ENCODE results near the gene CSK. TPM values are rescaled to one million over a fixed set of nuclear protein-coding genes. Genes with fewer than 3 reads are reported as not detected.

The CSK gene
- total RNA-seq, 1 donor from 2014 or later: 13.6 TPM

DNA sequence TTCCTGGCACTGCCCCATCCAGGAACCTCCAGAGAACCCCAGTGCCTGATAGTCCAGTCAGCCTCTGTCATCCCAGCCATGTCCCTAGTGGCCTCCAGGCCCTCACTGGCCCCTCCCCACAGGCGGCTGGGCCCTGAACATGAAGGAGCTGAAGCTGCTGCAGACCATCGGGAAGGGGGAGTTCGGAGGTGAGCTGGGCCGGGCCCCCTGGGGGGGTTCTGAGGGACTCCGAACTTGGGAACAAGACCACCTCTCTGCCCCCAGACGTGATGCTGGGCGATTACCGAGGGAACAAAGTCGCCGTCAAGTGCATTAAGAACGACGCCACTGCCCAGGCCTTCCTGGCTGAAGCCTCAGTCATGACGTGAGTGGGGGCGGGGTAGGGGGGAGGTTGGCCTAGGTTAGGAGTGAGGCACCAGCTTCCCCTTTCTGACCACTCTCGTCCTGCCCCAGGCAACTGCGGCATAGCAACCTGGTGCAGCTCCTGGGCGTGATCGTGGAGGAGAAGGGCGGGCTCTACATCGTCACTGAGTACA, 18.7 kb downstream of the CSK start:
- Histone ChIP-seq H3K27me3 (ENCODE audit: control insufficient read depth in 3 of 3, insufficient read depth in 3 of 3, low read length in 3 of 3) (no peaks in the 10 kb centered on the region), H3K36me3 (ENCODE audit: control insufficient read depth in 3 of 3, insufficient read depth in 3 of 3, low read length in 3 of 3) (peaks cover 24 to 36% (median 26%) of the 10 kb centered on the region in 3 donors), H3K4me1 (ENCODE audit: control insufficient read depth in 3 of 3, insufficient read depth in 3 of 3, low read length in 3 of 3) (peaks cover 14 to 30% (median 27%) of the 10 kb centered on the region in 3 donors), H3K27ac (ENCODE audit: low read depth, low read length) (no peak overlapping the region), H3K4me3 (ENCODE audit: low read length in 3 of 3) (no peak overlapping the region), H3K9me3 (ENCODE audit: control insufficient read depth in 3 of 3, low read length in 3 of 3) (no peaks in the 10 kb centered on the region), H3K9ac (ENCODE audit: low read depth in 1 of 3, low read length in 3 of 3) (no peak overlapping the region)

DNA sequence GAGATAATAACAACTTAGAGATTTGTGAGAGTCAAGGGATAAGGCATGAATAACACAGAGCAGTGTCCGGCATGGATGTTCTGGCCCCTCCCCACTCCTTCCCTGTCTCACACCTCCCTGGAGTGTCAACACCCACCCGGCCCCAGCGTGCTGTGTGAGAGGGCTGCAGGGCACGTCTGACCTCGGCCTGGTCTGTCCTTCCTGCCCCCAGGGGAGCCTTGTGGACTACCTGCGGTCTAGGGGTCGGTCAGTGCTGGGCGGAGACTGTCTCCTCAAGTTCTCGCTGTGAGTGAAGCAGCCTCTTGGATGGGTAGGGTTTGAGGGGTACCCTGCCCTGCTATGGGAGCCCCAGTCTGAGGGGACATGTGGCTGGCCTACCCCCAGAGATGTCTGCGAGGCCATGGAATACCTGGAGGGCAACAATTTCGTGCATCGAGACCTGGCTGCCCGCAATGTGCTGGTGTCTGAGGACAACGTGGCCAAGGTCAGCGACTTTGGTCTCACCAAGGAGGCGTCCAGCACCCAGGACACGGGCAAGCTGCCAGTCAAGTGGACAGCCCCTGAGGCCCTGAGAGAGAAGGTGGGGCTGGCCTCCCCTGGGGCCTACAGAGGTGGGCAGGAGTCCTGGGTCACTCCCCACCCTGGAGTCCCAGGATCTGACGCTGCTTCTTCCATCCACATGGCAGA, 19.6 kb downstream of the CSK start:
- no peak overlapping the region for H3K9ac ChIP-seq (ENCODE audit: low read depth in 1 of 3, low read length in 3 of 3)
- H3K9me3 ChIP-seq (ENCODE audit: control insufficient read depth in 3 of 3, low read length in 3 of 3): no peaks in the 10 kb centered on the region
- H3K36me3 ChIP-seq (ENCODE audit: control insufficient read depth in 3 of 3, insufficient read depth in 3 of 3, low read length in 3 of 3): peaks cover 24 to 36% (median 26%) of the 10 kb centered on the region in 3 donors
- H3K27ac ChIP-seq (ENCODE audit: low read depth, low read length): no peak overlapping the region
- H3K4me3 ChIP-seq (ENCODE audit: low read length in 3 of 3): no peak overlapping the region
- peaks cover 14 to 30% (median 27%) of the 10 kb centered on the region in 3 donors for H3K4me1 ChIP-seq (ENCODE audit: control insufficient read depth in 3 of 3, insufficient read depth in 3 of 3, low read length in 3 of 3)
- H3K27me3 ChIP-seq (ENCODE audit: control insufficient read depth in 3 of 3, insufficient read depth in 3 of 3, low read length in 3 of 3): no peaks in the 10 kb centered on the region

DNA sequence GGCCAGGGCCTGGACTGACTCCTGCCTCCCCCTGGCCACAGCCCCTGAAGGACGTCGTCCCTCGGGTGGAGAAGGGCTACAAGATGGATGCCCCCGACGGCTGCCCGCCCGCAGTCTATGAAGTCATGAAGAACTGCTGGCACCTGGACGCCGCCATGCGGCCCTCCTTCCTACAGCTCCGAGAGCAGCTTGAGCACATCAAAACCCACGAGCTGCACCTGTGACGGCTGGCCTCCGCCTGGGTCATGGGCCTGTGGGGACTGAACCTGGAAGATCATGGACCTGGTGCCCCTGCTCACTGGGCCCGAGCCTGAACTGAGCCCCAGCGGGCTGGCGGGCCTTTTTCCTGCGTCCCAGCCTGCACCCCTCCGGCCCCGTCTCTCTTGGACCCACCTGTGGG, 20.4 kb downstream of the CSK start:
- Histone ChIP-seq H3K27me3 (ENCODE audit: control insufficient read depth in 3 of 3, insufficient read depth in 3 of 3, low read length in 3 of 3) (no peaks in the 10 kb centered on the region), H3K9ac (ENCODE audit: low read depth in 1 of 3, low read length in 3 of 3) (no peak overlapping the region), H3K27ac (ENCODE audit: low read depth, low read length) (no peak overlapping the region), H3K9me3 (ENCODE audit: control insufficient read depth in 3 of 3, low read length in 3 of 3) (no peaks in the 10 kb centered on the region), H3K4me1 (ENCODE audit: control insufficient read depth in 3 of 3, insufficient read depth in 3 of 3, low read length in 3 of 3) (peaks cover 14 to 30% (median 27%) of the 10 kb centered on the region in 3 donors), H3K4me3 (ENCODE audit: low read length in 3 of 3) (no peak overlapping the region), H3K36me3 (ENCODE audit: control insufficient read depth in 3 of 3, insufficient read depth in 3 of 3, low read length in 3 of 3) (peaks cover 24 to 36% (median 26%) of the 10 kb centered on the region in 3 donors)

DNA sequence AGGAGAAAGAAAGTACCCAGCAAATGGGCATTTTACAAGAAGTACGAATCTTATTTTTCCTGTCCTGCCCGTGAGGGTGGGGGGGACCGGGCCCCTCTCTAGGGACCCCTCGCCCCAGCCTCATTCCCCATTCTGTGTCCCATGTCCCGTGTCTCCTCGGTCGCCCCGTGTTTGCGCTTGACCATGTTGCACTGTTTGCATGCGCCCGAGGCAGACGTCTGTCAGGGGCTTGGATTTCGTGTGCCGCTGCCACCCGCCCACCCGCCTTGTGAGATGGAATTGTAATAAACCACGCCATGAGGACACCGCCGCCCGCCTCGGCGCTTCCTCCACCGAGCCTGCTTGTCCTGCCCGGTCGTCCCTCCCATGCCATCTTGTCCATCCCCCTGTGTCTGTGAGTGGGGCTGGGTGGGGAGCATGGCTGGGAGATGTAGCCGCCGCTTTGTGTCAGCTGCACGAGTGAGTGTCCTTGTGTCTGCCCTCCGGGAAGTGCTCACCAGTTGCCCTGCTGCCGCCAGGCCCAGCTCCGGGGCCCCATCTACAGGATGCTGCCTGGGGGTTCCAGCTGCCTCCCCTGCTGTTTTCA, 21.1 kb downstream of the CSK start:
- no peak overlapping the region for H3K9ac ChIP-seq (ENCODE audit: low read depth in 1 of 3, low read length in 3 of 3)
- H3K4me1 ChIP-seq (ENCODE audit: control insufficient read depth in 3 of 3, insufficient read depth in 3 of 3, low read length in 3 of 3): peaks cover 13 to 27% (median 24%) of the 10 kb centered on the region in 3 donors
- H3K36me3 ChIP-seq (ENCODE audit: control insufficient read depth in 3 of 3, insufficient read depth in 3 of 3, low read length in 3 of 3): peaks cover 24 to 36% (median 26%) of the 10 kb centered on the region in 3 donors
- H3K4me3 ChIP-seq (ENCODE audit: low read length in 3 of 3): no peak overlapping the region
- no peaks in the 10 kb centered on the region for H3K27me3 ChIP-seq (ENCODE audit: control insufficient read depth in 3 of 3, insufficient read depth in 3 of 3, low read length in 3 of 3)
- no peak overlapping the region for H3K27ac ChIP-seq (ENCODE audit: low read depth, low read length)
- no peaks in the 10 kb centered on the region for H3K9me3 ChIP-seq (ENCODE audit: control insufficient read depth in 3 of 3, low read length in 3 of 3)

DNA sequence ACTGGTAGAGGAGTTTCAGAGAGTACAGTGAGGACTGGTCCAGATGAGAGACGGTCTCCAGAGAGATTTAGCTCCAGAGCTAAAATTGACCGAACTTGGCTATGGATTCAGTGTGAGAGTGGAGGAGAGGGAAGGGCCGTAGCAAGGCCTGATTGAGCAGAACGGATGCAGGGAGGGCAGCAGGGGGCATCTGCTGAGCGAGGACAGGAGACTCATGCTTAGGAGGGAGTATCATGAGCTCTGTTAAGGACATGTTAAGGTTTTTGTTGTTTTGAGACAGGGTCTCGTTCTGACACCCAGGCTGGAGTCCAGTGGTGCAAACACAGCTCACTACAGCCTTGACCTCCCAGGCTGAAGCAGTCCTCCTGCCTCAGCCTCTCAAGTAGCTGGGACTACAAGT, 23.1 kb downstream of the CSK start:
- H3K9ac ChIP-seq (ENCODE audit: low read depth in 1 of 3, low read length in 3 of 3): peak overlapping the region in 1 of 3 donors; percentile 40
- H3K27me3 ChIP-seq (ENCODE audit: control insufficient read depth in 3 of 3, insufficient read depth in 3 of 3, low read length in 3 of 3): no peaks in the 10 kb centered on the region
- H3K27ac ChIP-seq (ENCODE audit: low read depth, low read length): no peak overlapping the region
- H3K36me3 ChIP-seq (ENCODE audit: control insufficient read depth in 3 of 3, insufficient read depth in 3 of 3, low read length in 3 of 3): peaks cover 16 to 24% (median 21%) of the 10 kb centered on the region in 3 donors
- no peaks in the 10 kb centered on the region for H3K9me3 ChIP-seq (ENCODE audit: control insufficient read depth in 3 of 3, low read length in 3 of 3)
- no peak overlapping the region for H3K4me3 ChIP-seq (ENCODE audit: low read length in 3 of 3)
- peaks cover 2 to 14% (median 4%) of the 10 kb centered on the region in 3 donors for H3K4me1 ChIP-seq (ENCODE audit: control insufficient read depth in 3 of 3, insufficient read depth in 3 of 3, low read length in 3 of 3)

DNA sequence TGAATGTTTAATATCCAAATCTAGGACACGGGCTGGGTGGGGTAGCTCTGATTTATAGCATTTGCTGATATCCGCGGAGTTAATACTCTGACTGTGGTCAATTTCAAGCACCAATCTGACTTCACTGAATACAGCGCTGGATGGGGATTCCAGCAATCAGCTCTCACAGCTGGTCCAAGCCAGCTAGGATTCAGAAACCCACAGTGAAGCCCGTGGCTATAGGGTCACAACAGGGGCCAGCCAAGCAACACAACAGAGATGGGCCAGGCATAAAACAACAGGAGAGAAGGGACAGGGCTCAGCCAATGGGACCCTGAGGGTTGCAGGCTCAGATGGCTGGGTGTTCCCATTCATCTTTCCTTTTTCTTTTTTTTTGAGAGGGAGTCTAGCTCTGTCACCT, 25.4 kb downstream of the CSK start:
- Histone ChIP-seq H3K4me3 (ENCODE audit: low read length in 3 of 3) (no peak overlapping the region), H3K9me3 (ENCODE audit: control insufficient read depth in 3 of 3, low read length in 3 of 3) (no peaks in the 10 kb centered on the region), H3K4me1 (ENCODE audit: control insufficient read depth in 3 of 3, insufficient read depth in 3 of 3, low read length in 3 of 3) (peaks cover 0 to 9% (median 0%) of the 10 kb centered on the region in 3 donors), H3K27me3 (ENCODE audit: control insufficient read depth in 3 of 3, insufficient read depth in 3 of 3, low read length in 3 of 3) (no peaks in the 10 kb centered on the region), H3K9ac (ENCODE audit: low read depth in 1 of 3, low read length in 3 of 3) (no peak overlapping the region), H3K27ac (ENCODE audit: low read depth, low read length) (no peak overlapping the region), H3K36me3 (ENCODE audit: control insufficient read depth in 3 of 3, insufficient read depth in 3 of 3, low read length in 3 of 3) (peaks cover 4 to 14% (median 7%) of the 10 kb centered on the region in 3 donors)

DNA sequence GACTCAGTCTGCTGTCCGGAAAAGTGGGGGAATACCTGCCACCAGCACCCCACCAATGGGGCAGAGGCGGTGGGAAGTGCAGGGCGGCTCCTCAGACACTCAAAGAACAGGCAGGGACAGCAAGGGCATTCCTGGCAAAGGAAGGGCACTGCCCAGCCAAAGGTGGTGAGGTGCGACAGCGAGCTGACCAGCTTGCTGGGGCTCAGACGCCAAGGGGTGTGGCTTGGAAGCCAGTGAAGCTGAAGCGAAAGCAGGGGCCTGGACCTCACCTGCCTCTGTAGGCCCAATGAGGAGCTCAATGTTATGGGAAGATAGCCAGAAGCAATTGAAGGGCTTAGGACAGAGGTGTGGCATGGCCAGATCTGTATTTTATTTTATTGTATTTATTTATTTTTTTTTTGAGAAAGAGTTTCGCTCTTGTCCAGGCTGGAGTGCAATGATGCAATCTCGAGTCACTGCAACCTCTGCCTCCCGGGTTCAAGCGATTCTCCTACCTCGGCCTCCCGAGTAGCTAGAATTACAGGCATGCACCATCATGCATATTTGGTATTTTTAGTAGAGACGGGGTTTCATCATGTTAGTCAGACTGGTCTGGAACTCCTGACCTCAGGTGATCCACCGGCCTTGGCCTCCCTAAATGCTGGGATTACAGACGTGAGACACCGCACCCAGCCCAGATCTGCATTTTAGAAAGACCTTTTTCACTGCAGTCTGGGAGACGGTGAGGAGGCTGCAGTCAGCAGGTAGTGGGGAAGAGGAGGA, 26.4 kb downstream of the CSK start:
- H3K9me3 ChIP-seq (ENCODE audit: control insufficient read depth in 3 of 3, low read length in 3 of 3): no peaks in the 10 kb centered on the region
- no peak overlapping the region for H3K4me3 ChIP-seq (ENCODE audit: low read length in 3 of 3)
- peaks cover 4 to 8% (median 7%) of the 10 kb centered on the region in 3 donors for H3K36me3 ChIP-seq (ENCODE audit: control insufficient read depth in 3 of 3, insufficient read depth in 3 of 3, low read length in 3 of 3)
- peaks cover 0 to 9% (median 0%) of the 10 kb centered on the region in 3 donors for H3K4me1 ChIP-seq (ENCODE audit: control insufficient read depth in 3 of 3, insufficient read depth in 3 of 3, low read length in 3 of 3)
- no peak overlapping the region for H3K27ac ChIP-seq (ENCODE audit: low read depth, low read length)
- H3K9ac ChIP-seq (ENCODE audit: low read depth in 1 of 3, low read length in 3 of 3): no peak overlapping the region
- no peaks in the 10 kb centered on the region for H3K27me3 ChIP-seq (ENCODE audit: control insufficient read depth in 3 of 3, insufficient read depth in 3 of 3, low read length in 3 of 3)

DNA sequence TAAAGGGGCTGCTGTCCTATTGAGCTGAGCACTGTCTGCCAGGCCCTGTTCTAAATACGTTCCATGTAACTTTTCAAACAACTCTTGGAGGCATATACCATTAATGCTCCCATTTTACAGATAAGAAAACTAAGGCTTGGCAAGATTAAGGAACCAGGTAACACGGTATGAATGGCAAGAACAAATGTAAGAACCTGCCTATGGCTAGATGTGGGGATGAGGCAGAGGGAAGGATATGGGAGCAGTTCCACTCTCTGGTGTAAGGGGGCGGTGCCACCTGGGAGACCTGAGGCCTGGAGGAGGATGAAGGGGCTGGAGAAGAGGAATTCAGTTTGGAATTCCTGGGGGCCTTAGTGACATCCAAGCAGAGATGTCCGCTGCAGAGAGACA, 27.0 kb downstream of the CSK start:
- no peaks in the 10 kb centered on the region for H3K9me3 ChIP-seq (ENCODE audit: control insufficient read depth in 3 of 3, low read length in 3 of 3)
- peaks cover 0 to 9% (median 0%) of the 10 kb centered on the region in 3 donors for H3K4me1 ChIP-seq (ENCODE audit: control insufficient read depth in 3 of 3, insufficient read depth in 3 of 3, low read length in 3 of 3)
- no peak overlapping the region for H3K9ac ChIP-seq (ENCODE audit: low read depth in 1 of 3, low read length in 3 of 3)
- no peak overlapping the region for H3K27ac ChIP-seq (ENCODE audit: low read depth, low read length)
- H3K27me3 ChIP-seq (ENCODE audit: control insufficient read depth in 3 of 3, insufficient read depth in 3 of 3, low read length in 3 of 3): no peaks in the 10 kb centered on the region
- peaks cover 0 to 4% (median 3%) of the 10 kb centered on the region in 3 donors for H3K36me3 ChIP-seq (ENCODE audit: control insufficient read depth in 3 of 3, insufficient read depth in 3 of 3, low read length in 3 of 3)
- no peak overlapping the region for H3K4me3 ChIP-seq (ENCODE audit: low read length in 3 of 3)

DNA sequence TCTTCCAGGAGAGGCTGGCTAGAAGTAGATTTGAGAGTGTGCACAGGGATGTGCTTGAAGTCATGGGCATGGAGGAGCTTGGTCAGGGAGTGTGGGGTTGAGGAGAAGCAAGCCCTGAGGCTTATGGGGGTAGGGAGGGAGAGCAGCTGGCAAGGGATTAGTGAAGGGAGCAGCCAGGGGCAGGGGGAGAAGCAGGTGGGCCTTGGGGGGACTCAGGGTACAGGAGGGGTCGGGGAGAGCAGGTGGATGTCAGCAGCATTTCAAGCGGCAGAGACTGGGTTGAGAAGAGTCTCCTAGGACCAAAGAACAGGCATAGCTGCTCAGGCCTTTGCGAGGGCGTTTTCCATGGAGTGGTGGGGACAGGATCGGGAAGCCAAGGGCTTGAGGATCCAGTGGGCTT, 27.4 kb downstream of the CSK start:
- H3K27me3 ChIP-seq (ENCODE audit: control insufficient read depth in 3 of 3, insufficient read depth in 3 of 3, low read length in 3 of 3): no peaks in the 10 kb centered on the region
- H3K9me3 ChIP-seq (ENCODE audit: control insufficient read depth in 3 of 3, low read length in 3 of 3): no peaks in the 10 kb centered on the region

More for the DNA sequence above, 27.4 kb downstream of the CSK start:
- Histone ChIP-seq H3K27ac (ENCODE audit: low read depth, low read length) (no peak overlapping the region), H3K9ac (ENCODE audit: low read depth in 1 of 3, low read length in 3 of 3) (no peak overlapping the region), H3K36me3 (ENCODE audit: control insufficient read depth in 3 of 3, insufficient read depth in 3 of 3, low read length in 3 of 3) (no peaks in the 10 kb centered on the region), H3K4me1 (ENCODE audit: control insufficient read depth in 3 of 3, insufficient read depth in 3 of 3, low read length in 3 of 3) (peaks cover 0 to 9% (median 0%) of the 10 kb centered on the region in 3 donors), H3K4me3 (ENCODE audit: low read length in 3 of 3) (no peak overlapping the region)
